ENCODE data around the gene PGAP2. TPM values are rescaled to one million over a fixed set of nuclear protein-coding genes. Genes with fewer than 3 reads are reported as not detected.

PGAP2 gene
- total RNA-seq, 1 donor from 2014 or later: 22.4 TPM

- Mint-ChIP-seq H3K9me3 (ENCODE audit: unreplicated experiment) (no peaks in the 10 kb centered on the region), H3K27me3 (ENCODE audit: low read depth, unreplicated experiment) (no peaks in the 10 kb centered on the region), H3K4me3 (ENCODE audit: unreplicated experiment) (no peak overlapping the region), H3K4me1 (ENCODE audit: low read depth, unreplicated experiment) (peaks cover 35% of the 10 kb centered on the region), H3K27ac (ENCODE audit: unreplicated experiment) (peak overlapping the region; percentile 34), H3K36me3 (ENCODE audit: low read depth, unreplicated experiment) (no peaks in the 10 kb centered on the region)
- Histone ChIP-seq H3K4me1 (ENCODE audit: insufficient read depth, low read length) (peaks cover 14% of the 10 kb centered on the region), H4K20me1 (ENCODE audit: insufficient read depth, low read length) (peaks cover 6% of the 10 kb centered on the region), H3K36me3 (ENCODE audit: insufficient read depth, low read length) (no peaks in the 10 kb centered on the region), H3K79me2 (ENCODE audit: insufficient read depth, low read length) (peaks cover 37% of the 10 kb centered on the region), H3K4me2 (ENCODE audit: low read length) (no peak overlapping the region), H3K27me3 (ENCODE audit: insufficient read depth, low read length) (no peaks in the 10 kb centered on the region), H3K4me3 (ENCODE audit: insufficient read depth, low read depth, low read length) (no peak overlapping the region), H3K27ac (ENCODE audit: low read depth, low read length) (no peak overlapping the region), H3K9ac (ENCODE audit: low read length) (no peak overlapping the region), H2AFZ (ENCODE audit: low read depth, low read length) (no peak overlapping the region), H3K9me3 (ENCODE audit: insufficient read depth, low read depth, low read length) (no peaks in the 10 kb centered on the region)
- FAIRE-seq (no peak), DNase-seq (ENCODE audit: low read depth) (no peak)
- TF ChIP-seq CTCF (IDR thresholded peaks at IDR 0.05; ENCODE audit: insufficient read depth, low read depth, low read length) (no peak), EZH2 (IDR thresholded peaks at IDR 0.05; ENCODE audit: insufficient read depth, low read length) (no peak)
Observed at GRCh38 chr11:3867209-3868091, 59.1 kb downstream of the PGAP2 start.

DNA sequence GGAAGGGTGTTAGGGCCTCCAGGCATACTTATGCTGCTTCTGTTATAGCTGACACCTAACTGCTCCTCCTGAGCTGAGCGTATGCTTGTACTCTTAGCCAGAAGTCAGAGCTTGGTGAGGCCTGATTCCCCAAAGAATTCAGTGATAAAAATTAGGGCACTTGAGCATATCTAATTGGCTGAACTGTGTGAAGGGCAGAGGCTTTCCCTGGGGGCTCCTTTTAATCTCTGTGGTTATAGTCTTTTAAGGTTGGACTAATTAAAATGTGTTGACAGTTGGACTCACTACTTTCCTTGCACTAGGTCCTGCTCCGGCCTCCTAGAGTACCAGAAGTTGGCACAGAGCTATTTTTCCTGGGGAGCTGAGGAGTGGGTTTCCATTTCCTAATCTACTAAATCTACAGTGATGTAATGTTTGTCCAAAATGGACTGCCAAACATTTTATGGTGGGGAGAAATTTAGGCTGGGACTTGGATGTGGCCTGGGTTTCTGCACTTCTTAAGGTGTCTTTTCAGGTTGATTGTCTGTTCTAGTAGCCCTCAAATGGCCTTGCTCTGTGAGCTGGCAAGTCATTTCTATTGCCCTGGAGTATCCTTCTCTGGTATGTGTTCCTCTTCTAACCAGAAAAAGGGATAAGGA, 65.5 kb downstream of the PGAP2 start:
- no peak overlapping the region for H3K27ac ChIP-seq (ENCODE audit: low read depth, low read length)
- Mint-ChIP-seq H3K4me1 (ENCODE audit: low read depth, unreplicated experiment) (peaks cover 12% of the 10 kb centered on the region), H3K4me3 (ENCODE audit: unreplicated experiment) (no peak overlapping the region), H3K27me3 (ENCODE audit: low read depth, unreplicated experiment) (no peaks in the 10 kb centered on the region), H3K27ac (ENCODE audit: unreplicated experiment) (no peak overlapping the region), H3K36me3 (ENCODE audit: low read depth, unreplicated experiment) (no peaks in the 10 kb centered on the region), H3K9me3 (ENCODE audit: unreplicated experiment) (no peaks in the 10 kb centered on the region)
- H3K4me3 ChIP-seq (ENCODE audit: insufficient read depth, low read depth, low read length): no peak overlapping the region
- peaks cover 10% of the 10 kb centered on the region for H4K20me1 ChIP-seq (ENCODE audit: insufficient read depth, low read length)
- no peak overlapping the region for H3K4me2 ChIP-seq (ENCODE audit: low read length)
- H3K9me3 ChIP-seq (ENCODE audit: insufficient read depth, low read depth, low read length): no peaks in the 10 kb centered on the region
- H2AFZ ChIP-seq (ENCODE audit: low read depth, low read length): no peak overlapping the region
- H3K79me2 ChIP-seq (ENCODE audit: insufficient read depth, low read length): peaks cover 5% of the 10 kb centered on the region
- no peaks in the 10 kb centered on the region for H3K4me1 ChIP-seq (ENCODE audit: insufficient read depth, low read length)
- no peak for DNase-seq (ENCODE audit: low read depth)
- H3K27me3 ChIP-seq (ENCODE audit: insufficient read depth, low read length): no peaks in the 10 kb centered on the region
- TF ChIP-seq CTCF (IDR thresholded peaks at IDR 0.05; ENCODE audit: insufficient read depth, low read depth, low read length) (no peak), EZH2 (IDR thresholded peaks at IDR 0.05; ENCODE audit: insufficient read depth, low read length) (no peak)
- no peak for FAIRE-seq
- no peaks in the 10 kb centered on the region for H3K36me3 ChIP-seq (ENCODE audit: insufficient read depth, low read length)
- no peak overlapping the region for H3K9ac ChIP-seq (ENCODE audit: low read length)

Other genes starting within 250 kb of the PGAP2 start
- gene ART5, start 166.6 kb upstream of the PGAP2 start, total RNA-seq: 4.1 and 8.3 TPM in 2 replicates
- gene ART1, start 163.4 kb upstream of the PGAP2 start, total RNA-seq: not detected in 2 replicates
- 1.5 and 2.1 TPM in 2 replicates for gene CHRNA10, start 137.2 kb upstream of the PGAP2 start, total RNA-seq
- 81.2 and 84.2 TPM in 2 replicates for gene NUP98, start 11.0 kb upstream of the PGAP2 start, total RNA-seq
- 54.5 and 54.7 TPM in 2 replicates for gene RHOG, start 32.4 kb downstream of the PGAP2 start, total RNA-seq
- gene STIM1, start 47.1 kb downstream of the PGAP2 start, total RNA-seq: 42.9 and 49.3 TPM in 2 replicates

Data from astrocyte (in vitro differentiated cells and primary cell).